GM18870 (cell line): ENCODE results near the gene ZNF592.

Experiments used
- ATAC-seq: cut with Tn5 transposase; IDR thresholded peaks from one replicate; pipeline ENCODE4 v1.9.1; 2021; ENCODE audit warnings: moderate library complexity; ENCODE audit not compliant: unreplicated experiment

ZNF592 gene, protein sequence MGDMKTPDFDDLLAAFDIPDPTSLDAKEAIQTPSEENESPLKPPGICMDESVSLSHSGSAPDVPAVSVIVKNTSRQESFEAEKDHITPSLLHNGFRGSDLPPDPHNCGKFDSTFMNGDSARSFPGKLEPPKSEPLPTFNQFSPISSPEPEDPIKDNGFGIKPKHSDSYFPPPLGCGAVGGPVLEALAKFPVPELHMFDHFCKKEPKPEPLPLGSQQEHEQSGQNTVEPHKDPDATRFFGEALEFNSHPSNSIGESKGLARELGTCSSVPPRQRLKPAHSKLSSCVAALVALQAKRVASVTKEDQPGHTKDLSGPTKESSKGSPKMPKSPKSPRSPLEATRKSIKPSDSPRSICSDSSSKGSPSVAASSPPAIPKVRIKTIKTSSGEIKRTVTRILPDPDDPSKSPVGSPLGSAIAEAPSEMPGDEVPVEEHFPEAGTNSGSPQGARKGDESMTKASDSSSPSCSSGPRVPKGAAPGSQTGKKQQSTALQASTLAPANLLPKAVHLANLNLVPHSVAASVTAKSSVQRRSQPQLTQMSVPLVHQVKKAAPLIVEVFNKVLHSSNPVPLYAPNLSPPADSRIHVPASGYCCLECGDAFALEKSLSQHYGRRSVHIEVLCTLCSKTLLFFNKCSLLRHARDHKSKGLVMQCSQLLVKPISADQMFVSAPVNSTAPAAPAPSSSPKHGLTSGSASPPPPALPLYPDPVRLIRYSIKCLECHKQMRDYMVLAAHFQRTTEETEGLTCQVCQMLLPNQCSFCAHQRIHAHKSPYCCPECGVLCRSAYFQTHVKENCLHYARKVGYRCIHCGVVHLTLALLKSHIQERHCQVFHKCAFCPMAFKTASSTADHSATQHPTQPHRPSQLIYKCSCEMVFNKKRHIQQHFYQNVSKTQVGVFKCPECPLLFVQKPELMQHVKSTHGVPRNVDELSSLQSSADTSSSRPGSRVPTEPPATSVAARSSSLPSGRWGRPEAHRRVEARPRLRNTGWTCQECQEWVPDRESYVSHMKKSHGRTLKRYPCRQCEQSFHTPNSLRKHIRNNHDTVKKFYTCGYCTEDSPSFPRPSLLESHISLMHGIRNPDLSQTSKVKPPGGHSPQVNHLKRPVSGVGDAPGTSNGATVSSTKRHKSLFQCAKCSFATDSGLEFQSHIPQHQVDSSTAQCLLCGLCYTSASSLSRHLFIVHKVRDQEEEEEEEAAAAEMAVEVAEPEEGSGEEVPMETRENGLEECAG (N-terminal part only)

DNA sequence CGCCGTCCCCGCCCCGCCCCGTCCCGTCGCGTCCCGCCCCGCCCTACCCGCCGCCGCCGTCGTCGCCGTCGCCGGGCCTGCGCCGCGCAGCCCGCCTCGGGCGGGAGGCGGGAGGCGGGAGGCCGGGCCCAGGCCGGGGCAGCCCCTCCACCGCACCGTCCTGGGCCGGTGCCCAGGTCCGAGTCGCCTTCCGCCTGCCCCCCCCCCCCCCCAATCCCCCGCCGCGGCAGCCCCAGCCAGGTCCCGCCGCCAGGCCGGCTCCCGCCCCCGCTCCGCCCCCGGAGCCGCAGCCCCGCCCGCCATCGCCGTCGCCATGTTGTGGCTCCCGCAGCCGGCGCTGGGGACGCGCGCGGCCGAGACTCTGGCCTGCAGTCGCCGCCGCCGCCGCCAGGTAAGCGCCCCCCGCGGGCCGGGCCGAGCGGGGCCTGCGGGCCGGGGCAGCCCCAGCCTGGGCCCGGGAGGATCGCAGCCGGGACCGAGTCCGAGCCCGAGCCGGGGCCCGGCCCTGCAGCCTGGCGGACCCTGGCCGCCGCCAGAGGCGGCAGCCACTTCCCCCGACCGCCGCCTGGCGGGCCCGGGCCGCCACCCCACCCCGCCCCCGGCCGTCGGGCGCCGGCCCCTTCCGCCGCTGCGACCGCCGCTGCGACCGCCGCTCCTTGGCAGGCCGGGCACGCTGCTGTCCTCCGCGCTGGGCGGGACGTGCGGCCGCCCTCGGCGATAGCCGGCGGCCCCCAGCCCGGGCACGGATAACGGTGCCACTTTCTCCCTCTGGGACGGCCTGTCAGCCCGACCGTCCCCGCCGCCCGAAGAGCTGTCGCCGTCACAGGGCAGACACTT lies at the start of gene ZNF592:
Gene ZNF592, plus strand, starts transcription at position 319 of the 837 bp plus-strand sequence. CDS start 34,084 bp downstream, outside the sequence.
- peak; percentile 11 for ATAC-seq

DNA sequence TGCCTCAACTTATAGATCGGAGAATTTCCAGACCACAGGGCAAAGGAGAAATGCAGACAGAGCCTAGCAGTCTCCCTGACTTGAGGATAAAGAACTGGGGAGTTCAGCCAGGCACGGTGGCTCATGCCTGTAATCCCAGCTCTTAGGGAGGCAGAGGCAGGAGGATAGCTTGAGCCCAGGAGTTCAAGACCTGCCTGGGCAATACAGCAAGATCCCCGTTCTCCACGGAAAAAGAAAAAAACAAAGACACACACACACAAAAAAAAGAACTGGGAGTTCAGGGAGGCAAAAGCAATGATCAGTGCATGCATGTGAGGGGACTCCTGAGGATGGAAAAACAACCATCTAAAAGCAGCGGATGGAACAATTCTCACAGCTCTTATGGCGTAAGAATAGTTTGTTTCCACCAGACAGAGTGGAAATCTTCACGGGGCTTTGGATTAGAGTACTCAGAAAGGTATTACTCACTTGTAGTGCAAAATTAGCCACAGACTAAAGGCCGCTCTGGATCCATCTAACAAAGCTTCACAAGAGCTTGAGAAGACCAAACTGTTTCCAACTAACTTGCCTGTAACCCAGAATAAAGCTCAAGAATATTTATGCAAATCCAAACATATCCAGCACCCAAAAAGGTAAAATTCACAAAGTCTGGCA lies 48.7 kb upstream of the ZNF592 start:
- no peak for ATAC-seq

DNA sequence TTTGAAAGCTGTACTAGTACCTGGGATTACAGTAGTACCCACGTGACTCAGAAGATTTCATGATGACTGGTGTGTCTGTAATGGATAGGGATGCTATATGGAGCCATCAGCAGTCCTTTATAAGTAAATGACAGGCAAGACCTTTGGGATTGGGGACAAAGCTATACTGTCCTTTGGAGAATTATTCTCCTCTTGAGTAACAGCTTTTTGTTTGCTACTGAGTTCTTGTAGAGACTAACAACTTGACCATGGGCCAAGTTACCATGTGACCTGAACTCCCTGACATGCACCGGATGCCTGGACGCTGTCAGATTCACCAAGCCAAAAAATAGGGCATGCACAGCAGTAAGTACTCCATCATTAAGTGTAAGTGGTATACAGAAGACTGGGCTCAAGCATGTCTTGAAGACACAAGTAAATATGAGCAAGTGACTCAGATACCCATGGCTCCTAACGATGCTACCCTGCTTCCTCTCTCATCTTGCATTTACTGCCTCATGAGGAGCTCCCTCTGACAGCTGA lies 45.4 kb upstream of the ZNF592 start:
- ATAC-seq = no peak

DNA sequence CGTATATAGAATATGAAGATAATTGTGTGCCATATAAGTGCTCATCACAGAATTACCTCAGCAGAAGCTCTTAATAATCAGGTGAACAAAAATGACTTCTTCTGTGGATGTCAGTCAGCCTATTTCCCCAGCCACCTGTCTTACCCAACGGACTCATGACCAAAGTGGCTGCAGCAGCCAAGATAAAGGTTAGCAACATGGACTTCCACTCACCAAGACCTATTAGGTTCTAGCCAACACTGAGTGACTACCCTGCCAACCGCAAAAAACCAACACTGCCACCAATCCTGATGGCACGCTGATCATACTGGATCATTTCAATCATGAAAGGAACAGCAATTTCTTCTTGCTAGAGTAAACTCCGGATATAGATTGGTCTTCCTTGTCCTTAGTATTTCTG lies 44.6 kb upstream of the ZNF592 start:
- no peak for ATAC-seq

DNA sequence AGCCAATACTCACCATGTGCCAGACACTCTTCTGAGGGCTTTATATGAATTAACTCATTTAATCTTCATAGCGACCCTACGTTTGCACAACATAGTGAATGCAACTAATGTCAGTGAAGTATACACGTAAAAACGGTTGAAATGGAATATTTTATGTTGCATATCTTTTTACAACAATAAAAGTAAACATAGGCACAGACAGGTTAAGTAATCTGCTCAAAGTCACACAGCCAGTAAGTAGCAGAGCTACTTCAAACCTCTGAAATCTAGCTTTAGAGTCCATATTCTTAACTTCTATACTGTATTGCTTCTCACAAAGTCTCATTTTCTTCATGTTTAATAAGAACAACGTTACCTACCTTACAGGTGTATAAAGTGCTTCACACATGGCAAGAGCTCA lies 34.0 kb upstream of the ZNF592 start:
- ATAC-seq = no peak

DNA sequence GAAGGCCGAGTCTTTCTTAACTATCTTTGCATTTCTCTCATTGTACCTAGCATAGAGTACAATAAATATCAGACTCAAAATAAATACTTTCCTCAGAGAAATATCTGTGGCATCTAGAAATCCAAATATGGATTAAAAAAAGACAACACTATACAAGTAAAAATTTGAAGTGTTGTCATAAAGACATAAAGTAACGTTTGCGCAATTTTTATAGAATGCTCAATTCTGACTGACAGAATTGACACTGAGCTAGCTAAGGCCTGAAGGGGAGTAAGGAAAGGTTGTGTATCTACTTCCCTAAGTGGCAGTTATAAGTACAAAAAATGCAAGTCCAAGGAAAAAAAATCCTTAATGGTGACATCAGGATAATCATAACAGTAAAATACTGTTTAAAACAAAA lies 33.6 kb upstream of the ZNF592 start:
- ATAC-seq = no peak

DNA sequence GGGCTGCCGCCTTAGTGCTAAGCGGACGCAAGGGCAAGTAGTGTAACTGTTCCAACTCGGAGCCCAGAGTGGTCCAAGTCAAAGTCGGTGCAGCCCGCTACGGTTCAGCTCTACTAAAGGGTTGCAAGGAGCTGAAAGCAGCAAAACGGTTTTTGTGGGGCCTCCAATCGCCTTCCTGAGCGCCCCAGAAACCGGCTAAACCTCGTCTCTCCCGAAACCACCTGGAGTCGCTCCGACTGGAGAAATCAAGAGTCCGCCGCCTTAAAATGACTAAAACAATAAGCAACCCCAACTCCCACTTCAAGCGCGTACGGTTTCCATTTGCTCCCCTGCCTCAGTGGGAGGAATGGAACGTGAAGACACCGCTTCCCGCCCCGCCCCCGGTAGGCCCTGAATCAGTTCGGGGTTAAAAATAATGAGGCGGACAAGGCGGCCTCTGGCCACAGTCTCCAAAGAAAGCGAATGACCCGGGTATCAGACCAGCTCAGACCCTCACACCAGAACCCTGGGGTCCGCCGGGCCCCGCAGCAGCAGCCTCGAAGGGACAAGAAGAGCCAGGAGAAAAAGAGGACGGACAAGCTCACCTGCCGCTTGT lies 32.9 kb upstream of the ZNF592 start:
- no peak for ATAC-seq

DNA sequence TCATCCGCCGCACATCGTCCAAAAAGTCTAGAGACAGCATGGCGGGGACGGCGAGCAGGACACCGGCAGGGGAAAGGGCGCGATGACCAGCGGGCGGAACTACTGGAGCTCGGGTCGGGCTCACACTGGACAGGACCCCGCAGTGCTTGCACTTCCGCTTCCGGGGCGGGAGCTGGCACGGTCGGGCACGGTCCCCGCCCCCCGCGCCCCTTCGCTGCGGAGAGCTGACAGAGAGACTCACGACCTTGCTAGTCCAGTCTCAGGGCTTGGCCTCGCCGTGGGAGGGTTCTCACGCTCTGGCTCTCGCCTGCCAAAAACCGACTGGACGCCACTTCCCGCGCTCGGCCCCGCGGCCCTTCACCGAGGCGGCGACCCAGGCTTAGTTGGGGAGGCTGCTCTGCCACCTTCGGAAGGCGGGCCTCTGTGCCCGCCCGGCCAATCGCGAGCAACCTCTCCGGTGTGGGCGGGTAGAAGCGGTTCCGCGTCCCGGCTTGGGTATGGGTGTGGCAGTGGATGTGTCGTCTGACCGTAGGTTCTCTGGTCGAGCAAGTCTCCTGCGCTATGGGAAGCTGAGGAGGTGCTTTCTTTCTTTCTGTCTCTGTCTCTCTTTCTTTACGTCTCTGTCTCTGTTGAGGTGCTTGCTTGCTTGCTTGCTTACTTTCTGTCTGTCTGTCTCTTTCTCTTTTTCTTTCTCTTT lies 32.2 kb upstream of the ZNF592 start, which contains the start of gene SEC11A:
Gene SEC11A, minus strand, starts transcription at position 104 of the 697 bp plus-strand sequence. Its CDS starts 64 bp downstream, at position 40.
- ATAC-seq = peak; percentile 85

DNA sequence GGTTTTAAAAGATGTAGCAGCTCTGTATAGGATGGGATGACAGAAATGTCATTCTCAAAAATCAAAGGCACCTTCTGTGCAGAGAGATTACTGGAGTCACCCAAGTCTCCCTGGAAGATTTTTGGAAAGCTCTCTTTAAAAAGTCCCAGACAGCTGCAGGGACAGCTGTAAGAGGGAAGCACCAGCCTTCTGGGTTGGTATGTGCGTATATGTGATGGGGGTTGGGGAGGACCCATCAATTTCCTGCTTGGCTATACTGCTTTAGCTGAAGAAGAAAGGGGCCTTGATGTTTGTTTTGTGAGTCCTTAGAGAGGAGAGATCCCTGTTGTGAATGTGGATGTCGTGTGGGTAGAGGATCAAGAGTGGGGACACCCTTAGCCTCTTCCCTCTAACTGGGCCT lies 27.0 kb upstream of the ZNF592 start:
- no peak for ATAC-seq

DNA sequence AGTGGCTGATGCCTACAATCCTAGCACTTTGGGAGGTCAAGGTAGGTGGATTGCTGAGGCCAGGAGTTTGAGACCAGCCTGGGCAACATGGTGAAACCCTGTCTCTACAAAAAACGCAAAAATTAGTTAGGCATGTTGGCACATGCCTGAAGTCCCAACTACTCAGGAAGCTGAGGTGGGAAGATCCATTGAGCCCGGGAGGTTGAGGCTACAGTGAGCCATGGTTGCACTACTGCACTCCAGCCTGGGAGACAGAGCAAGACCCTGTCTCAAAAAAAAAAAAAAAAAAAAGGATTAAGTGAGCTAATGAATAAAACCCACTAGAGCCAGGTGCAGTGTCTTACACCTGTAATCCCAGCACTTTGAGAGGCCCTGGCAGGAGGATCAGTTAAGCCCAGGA lies 25.8 kb upstream of the ZNF592 start:
- ATAC-seq = no peak

DNA sequence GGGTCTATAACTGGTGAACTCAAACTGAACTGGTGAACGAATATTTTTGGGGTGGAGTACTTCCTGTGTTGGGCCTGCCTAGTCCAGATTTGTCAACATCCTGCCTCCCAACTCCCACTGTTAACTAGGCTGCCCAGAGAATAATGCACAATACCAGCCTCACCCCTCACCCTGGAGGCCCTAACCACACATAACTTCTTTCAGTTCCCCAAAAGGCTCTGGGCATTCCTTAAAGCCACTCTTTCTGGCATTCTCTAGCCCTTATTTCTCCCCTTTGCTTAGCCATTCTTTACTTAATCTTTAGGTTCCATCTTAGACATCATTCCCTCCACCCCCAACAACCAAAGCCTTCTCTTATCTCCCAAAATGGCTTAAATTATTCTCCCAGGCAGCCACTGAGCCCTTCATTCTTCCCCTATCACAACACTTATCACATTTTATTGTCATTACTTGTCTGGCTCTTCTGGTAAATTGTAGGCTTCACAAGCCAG lies 23.3 kb upstream of the ZNF592 start:
- no peak for ATAC-seq

DNA sequence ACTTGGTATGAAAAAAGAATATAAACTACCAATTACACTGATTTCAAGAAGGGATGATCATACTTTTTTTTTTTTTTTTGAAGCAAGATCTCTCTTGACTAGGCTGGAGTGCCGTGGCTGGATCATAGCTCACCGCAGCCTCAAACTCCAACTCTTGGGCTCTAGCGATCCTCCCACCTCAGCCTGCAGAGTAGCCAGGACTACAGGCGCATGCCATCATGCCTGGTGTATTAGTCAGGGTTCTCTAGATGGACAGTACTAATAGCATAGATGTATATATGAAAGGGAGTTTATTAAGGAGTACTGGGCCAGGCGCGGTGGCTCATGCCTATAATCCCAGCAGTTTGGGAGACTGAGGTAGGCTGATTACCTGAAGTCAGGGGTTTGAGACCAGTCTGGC lies 21.0 kb upstream of the ZNF592 start:
- ATAC-seq = no peak

DNA sequence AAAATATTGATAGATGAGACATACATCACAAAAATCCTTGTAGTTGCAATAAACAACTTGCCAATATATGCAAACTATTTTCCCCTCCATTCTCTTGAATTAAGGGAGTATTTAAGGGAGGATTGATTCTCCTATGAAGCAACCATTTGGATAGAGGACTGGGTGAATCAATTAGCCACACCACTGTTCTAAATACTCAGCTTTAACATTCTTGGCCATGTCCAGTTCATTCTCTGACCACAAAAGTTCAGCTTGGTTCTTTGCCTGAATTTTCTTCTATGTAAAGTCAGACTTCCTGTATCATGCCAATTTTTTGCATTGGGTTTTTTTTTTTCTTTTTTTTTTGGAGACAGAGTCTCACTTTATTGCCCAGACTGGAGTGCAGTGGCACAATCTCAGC lies 16.6 kb upstream of the ZNF592 start:
- ATAC-seq = no peak

DNA sequence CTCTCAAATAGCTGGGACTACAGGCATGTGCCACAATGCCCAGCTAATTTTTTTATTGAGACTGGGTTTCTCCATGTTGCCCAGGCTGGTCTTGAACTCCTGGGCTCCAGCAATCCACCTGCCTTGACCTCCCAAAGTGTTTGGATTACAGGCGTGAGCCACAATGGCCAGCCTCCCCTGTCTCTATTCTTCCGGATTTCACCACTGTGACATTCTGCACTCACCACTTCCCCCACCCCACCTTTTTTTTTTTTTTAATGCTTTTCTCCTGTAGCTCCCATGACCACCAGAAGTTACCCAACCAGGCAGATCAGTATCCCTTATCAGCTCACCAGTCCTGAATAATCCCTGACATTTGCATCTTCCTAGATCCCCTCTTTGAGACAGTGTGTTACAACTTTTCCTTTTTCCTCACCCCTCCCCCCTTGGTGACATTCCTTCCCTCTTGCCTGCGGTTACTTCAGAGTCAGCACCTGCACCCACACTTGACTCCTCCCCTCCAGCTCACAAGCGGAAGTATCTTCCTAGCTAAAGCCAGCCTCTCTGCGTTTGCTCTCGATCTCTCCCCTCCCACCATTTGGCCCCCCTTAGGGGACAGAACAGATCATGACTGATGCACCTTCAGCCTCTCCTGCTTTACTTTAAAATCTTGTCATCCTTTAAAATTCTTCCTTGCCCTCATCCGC lies 13.5 kb upstream of the ZNF592 start:
- peak; percentile 52 for ATAC-seq

DNA sequence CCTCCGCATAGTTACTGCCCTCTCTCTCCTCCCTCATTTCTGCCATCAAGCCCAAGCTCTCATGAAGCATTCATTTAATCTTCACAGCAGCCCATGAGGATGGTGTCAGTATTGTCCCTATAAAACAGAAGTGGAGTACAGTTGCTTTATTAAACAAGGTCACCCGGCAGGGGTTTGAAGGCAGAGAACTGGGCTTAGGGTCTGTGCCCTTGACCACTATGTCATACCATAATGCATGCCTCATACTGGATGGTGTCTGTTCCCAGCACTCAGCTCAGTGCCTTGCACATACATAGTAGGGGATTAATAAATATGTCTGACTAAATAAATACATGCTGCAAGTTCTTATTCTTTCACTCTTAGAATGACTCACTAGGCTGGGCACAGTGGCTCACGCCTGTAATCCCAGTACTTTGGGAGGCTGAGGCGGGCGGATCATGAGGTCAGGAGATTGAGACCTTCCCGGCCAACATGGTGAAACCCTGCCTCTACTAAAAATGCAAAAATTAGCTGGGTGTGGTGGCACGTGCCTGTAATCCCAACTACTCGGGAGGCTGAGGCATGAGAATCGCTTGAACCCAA lies 12.8 kb upstream of the ZNF592 start:
- ATAC-seq = peak; percentile 44

DNA sequence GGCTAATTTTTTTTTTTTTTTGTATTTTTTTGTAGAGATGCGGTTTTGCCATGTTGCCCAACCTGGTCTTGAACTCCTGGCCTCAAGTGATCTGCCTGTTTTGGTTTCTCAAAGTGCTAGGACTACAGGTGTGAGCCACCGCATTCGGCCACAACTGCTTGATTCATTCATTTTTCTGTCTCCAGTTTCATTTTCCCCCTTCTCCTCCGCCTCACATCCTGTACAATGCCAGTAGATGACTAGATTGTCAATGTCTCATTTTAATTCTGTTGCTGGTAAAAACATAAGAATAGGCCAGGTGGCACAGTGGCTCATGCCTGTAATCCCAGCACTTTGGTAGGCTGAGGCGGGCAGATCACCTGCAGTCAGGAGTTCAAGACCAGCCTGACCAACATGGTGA lies 12.0 kb upstream of the ZNF592 start:
- peak; percentile 45 for ATAC-seq

DNA sequence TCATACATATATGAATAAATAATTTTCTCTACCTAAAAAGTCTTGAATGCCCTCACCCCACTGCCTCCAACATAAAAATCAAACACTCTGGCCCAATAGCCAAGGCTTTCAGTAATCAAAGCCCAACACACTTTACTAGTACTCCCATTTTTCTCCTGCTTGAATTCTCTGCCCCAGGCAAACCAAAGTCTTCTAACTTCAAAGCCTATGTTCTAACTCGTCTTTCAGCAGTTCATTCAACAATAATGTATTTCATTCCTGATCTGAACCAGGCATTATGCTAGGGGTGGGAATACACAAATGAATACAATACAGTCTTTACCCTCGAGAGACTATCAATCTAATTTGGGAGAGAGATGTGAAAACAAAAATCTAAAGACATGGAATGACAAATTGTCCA lies 11.4 kb upstream of the ZNF592 start:
- no peak for ATAC-seq
